ENCODE results near the gene CACNG7.

Gene CACNG7

GRCh38 chr19:53873773-53874605 lies 35.1 kb upstream of the CACNG7 start:
- H3K4me3 ChIP-seq, result no peak overlapping the region
- H3K27ac ChIP-seq, result no peak overlapping the region
- TF ChIP-seq CTCF (IDR thresholded peaks at IDR 0.05), result no peak
- no peak for DNase-seq (ENCODE audit: low spot score)

GRCh38 chr19:53874606-53874990 lies 34.5 kb upstream of the CACNG7 start:
- H3K27ac ChIP-seq, result no peak overlapping the region
- no peak for TF ChIP-seq CTCF (IDR thresholded peaks at IDR 0.05)
- no peak for DNase-seq (ENCODE audit: low spot score)
- no peak overlapping the region for H3K4me3 ChIP-seq

GRCh38 chr19:53875602-53876325 lies 33.3 kb upstream of the CACNG7 start:
- no peak for TF ChIP-seq CTCF (IDR thresholded peaks at IDR 0.05)
- DNase-seq (ENCODE audit: low spot score), result no peak

GRCh38 chr19:53876651-53877224 lies 32.3 kb upstream of the CACNG7 start:
- no peak for DNase-seq (ENCODE audit: low spot score)
- TF ChIP-seq CTCF (IDR thresholded peaks at IDR 0.05), result no peak
- Histone ChIP-seq H3K27ac (no peak overlapping the region), H3K4me3 (no peak overlapping the region)

More at GRCh38 chr19:53875602-53876325, 33.3 kb upstream of the CACNG7 start:
- Histone ChIP-seq H3K4me3 (no peak overlapping the region), H3K27ac (no peak overlapping the region)

GRCh38 chr19:53877361-53877766 lies 31.7 kb upstream of the CACNG7 start:
- no peak for DNase-seq (ENCODE audit: low spot score)
- H3K27ac ChIP-seq, result no peak overlapping the region
- TF ChIP-seq CTCF (IDR thresholded peaks at IDR 0.05), result no peak
- H3K4me3 ChIP-seq, result no peak overlapping the region

- Histone ChIP-seq H3K27ac (no peak overlapping the region), H3K4me3 (peak overlapping the region; percentile 71)
- DNase-seq (ENCODE audit: low spot score), result no peak
- TF ChIP-seq CTCF (IDR thresholded peaks at IDR 0.05), result no peak
Measured at GRCh38 chr19:53878776-53879139, 30.3 kb upstream of the CACNG7 start.
